HG02973 (cell line): ENCODE measurements around the gene RARRES2.

Source experiments
- ATAC-seq: cut with Tn5 transposase; IDR thresholded peaks from one replicate; pipeline ENCODE4 v1.9.1; 2021; ENCODE audit warnings: moderate library complexity; ENCODE audit not compliant: unreplicated experiment

Gene RARRES2

GRCh38 chr7:150363370-150363769 lies 21.9 kb upstream of the RARRES2 start:
- ATAC-seq = no peak

- ATAC-seq = no peak
These were observed 20.6 kb upstream of the RARRES2 start for GRCh38 chr7:150361807-150362621.

GRCh38 chr7:150361402-150361801 lies 20.0 kb upstream of the RARRES2 start:
- ATAC-seq = no peak

- ATAC-seq = no peak
These were observed 19.1 kb upstream of the RARRES2 start for GRCh38 chr7:150360363-150361058.

- ATAC-seq = no peak
These were observed 18.4 kb upstream of the RARRES2 start for GRCh38 chr7:150359622-150360362.

- ATAC-seq = no peak
These were observed 17.7 kb upstream of the RARRES2 start for GRCh38 chr7:150358988-150359621.

GRCh38 chr7:150358433-150358832 lies 17.0 kb upstream of the RARRES2 start:
- ATAC-seq = no peak

- ATAC-seq = no peak
These were observed 16.5 kb upstream of the RARRES2 start for GRCh38 chr7:150357771-150358427.

- ATAC-seq = no peak
These were observed 15.8 kb upstream of the RARRES2 start for GRCh38 chr7:150357270-150357669.

GRCh38 chr7:150356265-150356897 lies 15.0 kb upstream of the RARRES2 start:
- ATAC-seq = no peak

- ATAC-seq = no peak
These were observed 14.2 kb upstream of the RARRES2 start for GRCh38 chr7:150355666-150356059.

- ATAC-seq = no peak
These were observed 10.3 kb upstream of the RARRES2 start for GRCh38 chr7:150351587-150352194.

GRCh38 chr7:150346922-150347321 lies 5.5 kb upstream of the RARRES2 start:
- no peak for ATAC-seq

GRCh38 chr7:150345012-150345411 lies 3.6 kb upstream of the RARRES2 start:
- ATAC-seq = no peak

GRCh38 chr7:150344299-150344698 lies 2.9 kb upstream of the RARRES2 start:
- no peak for ATAC-seq

- no peak for ATAC-seq
These were observed 1.8 kb upstream of the RARRES2 start for GRCh38 chr7:150343225-150343624.

- ATAC-seq = no peak
These were observed 636 bp upstream of the RARRES2 start for GRCh38 chr7:150342121-150342408.

- ATAC-seq = no peak
These were observed 560 bp downstream of the RARRES2 start for GRCh38 chr7:150340875-150341262.

- ATAC-seq = no peak
These were observed 1.2 kb downstream of the RARRES2 start for GRCh38 chr7:150340024-150340749.
